Neural progenitor cell (in vitro differentiated cells): ENCODE data around the gene HSF2.

Experiments
- EZH2phosphoT487 ChIP-seq: fragments of 200-600 bp; sonication (generic); IDR thresholded peaks from 2 replicates; pipeline ENCODE4 v1.6.1; 2017; ENCODE audit warnings: antibody characterized with exemption
- TF ChIP-seq, protein P1 (sequence below): fragments of 200-600 bp; sonication (generic); IDR thresholded peaks from 2 replicates; pipeline ENCODE4 v1.5.1; 2017; ENCODE audit warnings: antibody characterized with exemption, mild to moderate bottlenecking

- TF ChIP-seq, protein P1, sequence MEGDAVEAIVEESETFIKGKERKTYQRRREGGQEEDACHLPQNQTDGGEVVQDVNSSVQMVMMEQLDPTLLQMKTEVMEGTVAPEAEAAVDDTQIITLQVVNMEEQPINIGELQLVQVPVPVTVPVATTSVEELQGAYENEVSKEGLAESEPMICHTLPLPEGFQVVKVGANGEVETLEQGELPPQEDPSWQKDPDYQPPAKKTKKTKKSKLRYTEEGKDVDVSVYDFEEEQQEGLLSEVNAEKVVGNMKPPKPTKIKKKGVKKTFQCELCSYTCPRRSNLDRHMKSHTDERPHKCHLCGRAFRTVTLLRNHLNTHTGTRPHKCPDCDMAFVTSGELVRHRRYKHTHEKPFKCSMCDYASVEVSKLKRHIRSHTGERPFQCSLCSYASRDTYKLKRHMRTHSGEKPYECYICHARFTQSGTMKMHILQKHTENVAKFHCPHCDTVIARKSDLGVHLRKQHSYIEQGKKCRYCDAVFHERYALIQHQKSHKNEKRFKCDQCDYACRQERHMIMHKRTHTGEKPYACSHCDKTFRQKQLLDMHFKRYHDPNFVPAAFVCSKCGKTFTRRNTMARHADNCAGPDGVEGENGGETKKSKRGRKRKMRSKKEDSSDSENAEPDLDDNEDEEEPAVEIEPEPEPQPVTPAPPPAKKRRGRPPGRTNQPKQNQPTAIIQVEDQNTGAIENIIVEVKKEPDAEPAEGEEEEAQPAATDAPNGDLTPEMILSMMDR = no peak
- TF ChIP-seq EZH2phosphoT487 = no peak
These were observed 22.6 kb downstream of the HSF2 start for GRCh38 chr6:122422003-122422402.
